Progenitor cell of endocrine pancreas (in vitro differentiated cells): ENCODE results near the gene C7orf57. TPM values are rescaled to one million over a fixed set of nuclear protein-coding genes. Genes with fewer than 3 reads are reported as not detected.

ENCODE experiments used
- DNase-seq: peaks from one replicate; pipeline ENCODE4 v3.0.0; 2021; ENCODE audit warnings: low spot score; ENCODE audit not compliant: unreplicated experiment
- H3K27ac Mint-ChIP-seq: 2 replicates; pipeline ENCODE4 v1.8.0; 2021; ENCODE audit warnings: mild to moderate bottlenecking, moderate library complexity, mixed read lengths
- H3K27me3 Mint-ChIP-seq: 2 replicates; pipeline ENCODE4 v1.8.0; 2021; ENCODE audit warnings: mixed read lengths
- H3K36me3 Mint-ChIP-seq: 2 replicates; pipeline ENCODE4 v1.8.0; 2022; ENCODE audit warnings: mixed read lengths; ENCODE audit not compliant: insufficient read depth
- H3K4me1 Mint-ChIP-seq: 2 replicates; pipeline ENCODE4 v1.8.0; 2021; ENCODE audit warnings: low read depth, mixed read lengths
- H3K4me3 Mint-ChIP-seq: 2 replicates; pipeline ENCODE4 v1.8.0; 2021; ENCODE audit warnings: low read depth, mild to moderate bottlenecking, moderate library complexity, mixed read lengths
- H3K9me3 Mint-ChIP-seq: 2 replicates; pipeline ENCODE4 v1.8.0; 2021; ENCODE audit warnings: low read depth, mixed read lengths
- CTCF ChIP-seq: fragments of 200-600 bp; sonication (generic); IDR thresholded peaks from one replicate; pipeline ENCODE4 v1.5.0; 2021; ENCODE audit warnings: antibody characterized with exemption, mild to moderate bottlenecking; ENCODE audit not compliant: unreplicated experiment
- total RNA-seq: library from RNA; stranded (reverse); gene quantifications from 2 replicates; pipeline ENCODE4 v1.2.1, GENCODE V29; 2021

Gene C7orf57
- total RNA-seq, 1 donor from 2014 or later = not detected

GRCh38 chr7:48006866-48007265 lies 28.5 kb upstream of the C7orf57 start:
- no peak for DNase-seq
- Mint-ChIP-seq H3K4me1 (peaks cover 13% of the 10 kb centered on the region), H3K27ac (no peak overlapping the region), H3K27me3 (no peaks in the 10 kb centered on the region), H3K36me3 (peaks cover 5% of the 10 kb centered on the region), H3K9me3 (peaks cover 6% of the 10 kb centered on the region), H3K4me3 (no peak overlapping the region)
- TF ChIP-seq CTCF = no peak

DNA sequence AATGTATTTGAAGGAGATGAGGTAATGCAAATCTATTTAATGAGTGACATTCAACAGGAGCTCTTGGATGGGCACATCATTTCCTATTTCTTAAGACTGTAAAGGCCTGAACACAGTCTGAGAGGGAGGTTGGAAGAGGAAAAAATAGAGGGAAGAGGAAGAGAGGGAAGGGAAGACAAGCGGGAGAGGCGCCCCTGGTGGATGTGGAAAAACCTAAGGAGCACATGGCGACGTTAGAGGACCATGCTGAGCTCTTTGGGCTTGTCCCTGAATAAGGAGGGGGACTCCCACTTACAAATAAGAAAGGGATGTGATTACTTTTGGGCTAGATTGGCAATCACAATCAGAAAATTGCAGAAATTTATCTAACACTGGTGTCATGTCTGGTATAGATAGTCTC lies 26.1 kb upstream of the C7orf57 start:
- H3K36me3 Mint-ChIP-seq = no peaks in the 10 kb centered on the region
- no peak overlapping the region for H3K27ac Mint-ChIP-seq
- H3K9me3 Mint-ChIP-seq = no peaks in the 10 kb centered on the region
- peaks cover 12% of the 10 kb centered on the region for H3K4me1 Mint-ChIP-seq
- H3K27me3 Mint-ChIP-seq = no peaks in the 10 kb centered on the region
- DNase-seq = no peak
- no peak overlapping the region for H3K4me3 Mint-ChIP-seq
- TF ChIP-seq CTCF = no peak

DNA sequence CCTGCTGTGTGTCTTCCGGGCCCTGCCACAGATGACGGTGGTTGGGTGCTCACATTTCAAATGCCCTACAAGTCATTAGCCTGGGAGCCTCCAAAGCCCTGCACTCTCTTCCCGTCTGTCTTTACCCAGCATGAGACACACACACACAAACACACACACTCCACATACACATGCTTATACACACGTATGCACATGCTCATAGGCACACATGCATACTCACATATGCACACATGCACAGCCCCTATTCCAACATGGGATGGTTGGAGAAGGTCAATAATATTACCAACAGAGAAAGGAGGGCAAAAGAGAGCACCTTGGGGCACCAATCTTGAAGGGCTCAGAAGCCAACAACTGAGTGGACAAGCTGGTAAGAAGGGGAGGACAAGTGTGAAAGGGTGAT lies 25.4 kb upstream of the C7orf57 start:
- Mint-ChIP-seq H3K27ac (no peak overlapping the region), H3K27me3 (no peaks in the 10 kb centered on the region), H3K4me1 (peaks cover 8% of the 10 kb centered on the region), H3K4me3 (no peak overlapping the region), H3K36me3 (no peaks in the 10 kb centered on the region), H3K9me3 (no peaks in the 10 kb centered on the region)
- TF ChIP-seq CTCF = no peak
- no peak for DNase-seq

- no peaks in the 10 kb centered on the region for H3K36me3 Mint-ChIP-seq
- H3K27ac Mint-ChIP-seq = no peak overlapping the region
- TF ChIP-seq CTCF = no peak
Measured at GRCh38 chr7:48011323-48011722, 24.0 kb upstream of the C7orf57 start.

GRCh38 chr7:48011951-48012350 lies 23.4 kb upstream of the C7orf57 start:
- Mint-ChIP-seq H3K36me3 (no peaks in the 10 kb centered on the region), H3K27me3 (no peaks in the 10 kb centered on the region), H3K4me1 (no peaks in the 10 kb centered on the region), H3K9me3 (no peaks in the 10 kb centered on the region), H3K4me3 (no peak overlapping the region), H3K27ac (no peak overlapping the region)
- TF ChIP-seq CTCF = no peak
- no peak for DNase-seq

More at GRCh38 chr7:48011323-48011722, 24.0 kb upstream of the C7orf57 start:
- Mint-ChIP-seq H3K4me3 (no peak overlapping the region), H3K9me3 (no peaks in the 10 kb centered on the region), H3K27me3 (no peaks in the 10 kb centered on the region), H3K4me1 (no peaks in the 10 kb centered on the region)
- no peak for DNase-seq

GRCh38 chr7:48016641-48017040 lies 18.7 kb upstream of the C7orf57 start:
- peaks cover 11% of the 10 kb centered on the region for H3K9me3 Mint-ChIP-seq
- H3K4me1 Mint-ChIP-seq = no peaks in the 10 kb centered on the region
- H3K27ac Mint-ChIP-seq = no peak overlapping the region
- H3K36me3 Mint-ChIP-seq = no peaks in the 10 kb centered on the region
- DNase-seq = no peak
- no peaks in the 10 kb centered on the region for H3K27me3 Mint-ChIP-seq
- no peak for TF ChIP-seq CTCF
- no peak overlapping the region for H3K4me3 Mint-ChIP-seq
